GM19397 (cell line): ENCODE measurements around the gene GLTP.

Experiments used
- ATAC-seq: cut with Tn5 transposase; IDR thresholded peaks from one replicate; pipeline ENCODE4 v1.9.1; 2021; ENCODE audit warnings: mild to moderate bottlenecking, moderate library complexity; ENCODE audit not compliant: unreplicated experiment

Gene GLTP

DNA sequence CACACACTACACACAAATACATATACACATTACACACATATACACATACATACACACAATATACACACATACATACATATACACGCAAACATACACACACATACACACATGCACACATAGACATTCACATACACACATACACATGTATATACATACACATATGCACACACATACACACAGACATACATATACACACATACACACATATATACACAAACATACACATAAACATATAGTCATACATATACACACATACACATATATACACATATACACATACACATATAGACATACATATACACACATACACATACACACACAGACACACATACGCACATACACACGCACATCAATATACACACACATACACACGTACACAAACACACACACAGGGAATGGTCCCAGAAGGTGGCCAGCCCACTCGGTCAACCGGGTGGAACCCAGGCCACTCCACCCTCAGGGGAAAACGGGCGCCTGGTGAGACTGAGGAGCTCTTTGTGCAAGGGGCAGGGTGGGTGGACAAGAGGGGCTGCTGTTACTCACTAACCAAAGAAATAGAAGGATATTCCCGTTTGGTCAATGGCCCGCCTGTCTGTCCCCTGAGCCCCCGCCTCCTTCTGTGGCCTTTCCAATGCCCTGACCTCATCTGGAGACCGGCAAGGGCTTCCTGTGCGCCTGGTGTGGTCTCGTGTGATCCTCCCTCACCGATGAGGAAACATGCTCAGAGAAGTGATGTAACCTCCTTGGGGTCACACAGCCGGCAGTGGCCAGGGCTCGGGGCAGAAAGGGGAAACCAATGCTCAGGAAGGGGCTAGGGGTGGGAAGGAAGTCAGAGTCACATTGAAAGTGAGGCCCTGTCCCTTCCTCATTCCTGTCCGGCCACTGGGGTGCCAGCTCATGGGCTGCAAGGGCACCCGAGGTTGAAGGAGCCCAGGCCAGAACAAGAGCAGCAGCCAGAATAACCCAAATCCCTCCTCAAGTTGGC is 52.5 kb downstream of the GLTP start:
- no peak for ATAC-seq

DNA sequence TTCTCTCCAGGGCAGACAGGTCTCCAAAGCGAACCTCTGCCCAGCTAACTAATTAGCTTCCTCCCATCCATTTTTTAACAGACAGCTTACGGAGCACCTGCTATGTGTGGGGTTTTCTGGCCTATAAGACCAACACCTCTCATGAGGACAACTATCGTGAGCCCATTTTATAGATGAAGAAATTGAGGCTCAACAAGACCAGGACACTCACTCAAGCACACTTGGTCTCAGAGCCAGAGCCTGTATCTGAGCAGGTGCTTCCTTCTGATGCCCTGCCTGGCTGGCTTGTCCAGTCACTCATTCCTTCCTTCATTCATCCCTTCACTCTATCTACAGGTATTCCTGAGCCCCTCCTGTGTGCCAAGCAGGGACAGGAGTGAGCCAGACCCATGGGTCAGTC is 53.3 kb downstream of the GLTP start:
- no peak for ATAC-seq

DNA sequence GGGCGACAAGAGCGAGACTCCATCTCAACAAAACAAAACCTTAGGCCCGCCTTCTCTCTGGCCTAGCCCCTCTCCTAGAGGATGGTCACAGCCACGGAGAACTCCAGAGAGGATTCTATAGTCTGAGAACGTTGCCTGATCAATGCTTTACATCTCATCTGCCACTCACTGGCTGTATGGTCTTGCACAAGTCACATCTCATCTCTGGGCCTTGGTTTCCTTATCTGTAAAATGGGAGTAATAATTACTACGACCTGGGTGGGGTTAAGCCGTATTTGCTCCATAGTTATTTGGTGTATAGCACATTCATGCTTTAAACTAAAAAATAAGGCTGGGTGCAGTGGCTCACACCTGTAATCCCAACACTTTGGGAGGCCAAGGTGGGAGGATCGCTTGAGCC is 55.6 kb downstream of the GLTP start:
- ATAC-seq: no peak

DNA sequence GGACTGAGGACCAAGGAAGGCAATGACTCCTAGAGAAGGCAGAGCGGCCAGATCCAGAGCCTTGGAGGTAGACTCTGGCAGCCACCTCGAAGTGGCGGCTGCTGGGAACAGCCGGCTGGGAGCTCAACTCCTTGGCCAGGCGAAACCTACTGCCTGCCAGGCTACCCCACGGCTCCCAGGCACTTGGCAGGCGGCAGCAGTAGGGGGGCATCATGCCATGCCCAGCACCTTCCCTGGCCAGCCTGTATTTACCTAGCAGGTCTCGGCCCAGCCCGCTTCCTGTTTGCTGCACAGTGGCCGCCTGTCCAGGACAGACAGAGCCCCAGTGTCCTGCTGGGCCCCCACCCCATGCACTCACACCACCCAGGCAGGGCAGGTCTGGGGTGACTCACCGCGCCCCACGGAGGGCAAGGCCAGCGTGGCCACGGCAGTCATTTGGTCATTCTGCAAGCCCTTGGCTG is 57.4 kb downstream of the GLTP start:
- no peak for ATAC-seq

DNA sequence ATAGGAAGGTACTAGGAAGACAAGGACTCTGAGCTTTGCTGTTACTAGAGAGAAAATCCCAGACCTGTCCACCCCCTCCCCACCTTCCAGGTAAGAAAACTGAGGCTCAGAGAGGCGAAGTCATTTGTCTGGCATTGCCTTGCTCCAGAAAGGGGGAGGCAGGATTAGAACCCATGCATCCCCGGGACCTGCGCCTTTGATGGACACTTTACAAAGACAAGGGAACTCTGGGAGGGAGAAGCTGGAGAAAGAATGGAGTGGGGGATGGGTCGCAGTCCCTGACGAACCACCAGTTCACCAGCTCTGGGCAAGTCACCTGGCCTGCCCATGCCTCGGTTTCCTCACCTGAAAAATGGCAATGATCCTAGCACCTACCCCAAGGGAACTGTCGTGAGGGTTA is 57.9 kb downstream of the GLTP start:
- ATAC-seq: no peak

DNA sequence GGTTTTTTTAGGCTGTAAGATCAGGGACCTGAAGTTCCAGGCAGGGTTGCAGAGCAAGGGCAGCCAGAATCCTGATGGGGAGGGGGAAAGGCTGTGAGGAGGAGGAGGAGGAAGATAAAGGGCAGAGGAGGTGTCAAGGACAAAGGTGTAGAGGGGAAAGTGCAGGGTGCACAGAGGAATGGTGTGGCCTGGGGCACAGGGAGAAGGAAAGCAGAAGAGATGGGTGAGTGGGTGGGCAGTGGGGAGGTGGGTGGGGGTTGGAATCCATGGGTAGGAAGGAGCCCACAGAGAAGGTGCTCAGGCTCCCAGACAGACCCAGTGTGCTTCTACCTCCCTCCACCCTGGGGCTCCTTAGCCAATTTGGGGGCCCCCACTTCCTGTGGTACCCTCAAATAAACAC is 58.4 kb downstream of the GLTP start:
- no peak for ATAC-seq

DNA sequence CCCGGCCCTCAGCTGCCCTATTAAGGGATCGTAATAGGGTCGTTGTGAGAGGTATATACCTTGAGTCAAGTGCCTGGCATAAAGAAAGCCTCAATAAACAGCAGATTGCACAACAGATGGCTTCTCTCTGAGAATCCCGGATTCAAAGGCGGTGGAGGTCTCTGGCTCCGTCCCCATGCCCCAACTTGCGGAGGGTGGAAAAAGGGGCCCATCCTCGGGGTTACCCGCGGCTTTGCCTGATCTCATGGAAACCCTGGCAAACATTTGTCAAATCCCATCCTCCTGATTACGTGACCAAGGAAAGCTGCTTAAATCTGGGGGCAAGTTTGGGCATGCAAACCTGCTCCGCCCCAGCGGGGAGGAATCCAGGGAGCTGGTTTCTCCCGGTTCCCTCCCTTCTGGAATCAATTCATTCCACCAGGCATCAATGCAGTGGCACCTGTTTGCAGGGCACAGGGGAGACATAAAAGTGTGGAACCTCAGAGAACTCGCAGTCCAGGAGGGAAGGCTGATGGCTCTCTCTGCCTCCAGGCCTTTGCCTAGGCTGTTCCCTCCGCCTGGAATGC is 59.4 kb downstream of the GLTP start:
- no peak for ATAC-seq

DNA sequence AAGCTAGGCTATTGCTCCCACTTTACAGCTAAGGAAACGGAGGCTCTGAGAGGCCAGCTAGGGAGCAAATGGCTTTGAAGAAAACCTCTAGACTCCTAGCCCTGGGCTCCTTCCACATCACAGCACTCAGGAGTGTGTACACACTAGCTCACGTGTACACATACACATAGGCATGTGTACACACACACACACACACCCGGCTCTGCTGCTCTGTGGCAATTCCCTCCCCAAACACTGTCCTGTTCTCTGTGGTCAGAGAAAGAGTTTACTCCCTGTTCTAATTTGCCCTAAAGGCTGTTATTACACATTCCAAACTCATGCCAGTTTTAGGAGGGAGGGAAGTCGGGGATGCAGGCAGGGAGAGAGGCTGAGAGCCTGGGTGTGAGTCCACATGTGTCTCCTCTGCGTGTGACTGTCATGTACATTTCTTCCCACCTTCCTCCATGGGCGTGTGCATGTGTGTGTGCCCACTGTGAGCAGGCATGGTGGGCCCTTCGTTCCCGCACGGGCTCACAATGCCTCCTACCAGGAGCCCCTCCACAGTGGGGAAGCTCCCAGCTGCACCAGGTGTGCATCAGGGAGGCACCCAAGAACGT is 61.3 kb downstream of the GLTP start:
- ATAC-seq: no peak

DNA sequence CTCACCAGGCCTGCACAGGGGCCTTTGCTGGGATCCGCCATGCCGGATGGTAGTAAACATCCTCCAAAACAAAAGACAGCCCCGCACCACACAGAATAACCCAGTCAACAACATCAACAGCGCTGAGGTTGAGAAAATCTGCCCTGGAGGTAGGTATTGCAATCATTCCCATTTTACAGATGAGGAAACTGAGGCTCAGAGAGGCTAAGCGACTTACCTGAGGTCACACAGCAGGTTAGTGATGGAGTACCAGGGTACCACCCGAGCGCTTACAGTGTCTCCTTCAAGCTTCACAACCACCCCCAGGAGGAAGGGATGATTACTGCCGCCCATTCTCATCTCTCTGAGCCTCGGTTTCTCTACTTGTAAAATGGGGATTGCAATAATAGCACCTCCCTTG is 62.1 kb downstream of the GLTP start:
- no peak for ATAC-seq

DNA sequence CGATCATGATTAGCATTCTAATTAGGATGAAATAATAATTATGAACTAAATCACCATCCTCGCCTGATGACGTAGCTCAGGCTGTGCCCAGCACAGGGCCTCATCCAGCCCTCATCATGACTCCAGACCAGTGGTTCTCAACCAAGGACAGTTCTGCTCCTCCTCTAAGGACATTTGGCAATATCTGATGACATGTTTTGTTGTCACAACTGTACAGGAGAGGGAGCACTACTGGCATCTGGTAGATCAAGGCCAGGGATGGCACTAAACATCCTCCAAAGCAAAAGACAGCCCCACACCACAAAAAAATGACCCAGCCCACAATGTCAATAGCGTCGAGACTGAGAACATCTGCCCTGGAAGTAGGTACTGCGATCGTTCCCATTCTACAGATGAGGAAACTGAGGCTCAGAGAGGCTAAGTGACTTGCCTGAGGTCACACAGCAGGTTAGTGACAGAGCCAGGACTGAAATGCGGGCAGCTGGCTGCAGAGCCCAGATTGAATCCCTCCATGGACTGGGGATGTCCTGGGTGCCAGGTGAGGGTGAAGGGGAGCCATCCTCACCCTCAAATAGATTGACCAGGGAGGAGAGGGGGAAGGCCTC is 62.6 kb downstream of the GLTP start:
- ATAC-seq: no peak

DNA sequence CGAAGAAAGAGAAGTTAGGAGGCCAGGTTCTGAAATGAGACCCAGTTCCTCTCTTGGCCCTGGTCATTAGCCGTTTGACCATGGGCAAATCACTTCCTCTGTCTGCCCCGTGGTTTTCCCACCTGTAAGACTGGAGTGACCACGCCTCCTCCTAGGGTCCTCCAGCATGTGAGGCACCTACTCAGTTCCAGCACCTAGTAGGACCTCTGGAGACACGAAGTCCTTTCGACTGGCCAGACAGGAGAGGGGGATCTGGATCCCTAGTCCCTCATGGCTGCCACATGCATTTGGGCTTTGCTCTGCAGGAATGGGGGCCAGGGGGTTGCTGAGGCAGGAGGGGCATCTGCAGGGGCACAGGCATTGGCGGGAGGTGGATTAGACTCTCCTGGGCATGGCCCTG is 63.5 kb downstream of the GLTP start:
- no peak for ATAC-seq

DNA sequence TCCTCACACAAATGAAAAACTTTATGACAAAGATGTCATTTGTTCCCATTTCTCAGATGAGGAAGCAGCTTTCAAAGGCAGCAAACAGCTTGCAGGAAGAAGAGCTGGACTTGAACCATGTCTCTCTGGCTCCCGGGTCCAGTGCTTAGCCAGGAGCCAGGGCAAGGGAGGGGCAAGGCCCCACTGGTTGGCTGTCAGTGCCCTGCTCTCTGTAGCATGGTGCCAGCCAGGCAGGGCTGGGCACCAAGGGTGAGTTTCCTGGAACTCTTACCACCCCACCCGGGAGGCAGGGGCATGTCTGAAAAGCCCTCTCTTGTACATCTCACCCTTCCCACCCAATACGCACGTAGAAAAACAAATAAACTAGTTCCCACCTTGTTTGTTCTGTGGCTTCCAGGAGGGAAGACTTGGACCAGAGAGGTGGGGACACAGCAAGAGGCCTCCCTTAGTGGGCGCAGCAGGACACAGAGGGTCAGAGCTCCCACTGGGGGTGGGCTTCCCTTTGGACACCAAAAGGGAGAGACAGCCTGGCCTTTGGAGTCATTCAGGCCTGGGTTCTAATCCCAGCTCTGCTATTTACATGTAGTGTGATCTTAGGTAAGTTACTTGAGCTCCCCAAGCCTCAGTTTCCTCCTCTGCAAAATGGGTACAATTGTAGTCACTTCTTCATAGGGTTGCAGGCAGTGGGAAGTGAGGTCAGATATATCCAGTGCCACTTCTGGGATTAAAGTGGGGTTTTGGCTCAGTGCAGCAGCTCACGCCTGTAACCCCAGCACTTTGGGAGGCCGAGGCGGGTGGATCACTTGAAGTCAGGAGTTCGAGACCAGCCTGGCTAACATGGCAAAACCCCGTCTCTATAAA is 64.4 kb downstream of the GLTP start:
- ATAC-seq: no peak

DNA sequence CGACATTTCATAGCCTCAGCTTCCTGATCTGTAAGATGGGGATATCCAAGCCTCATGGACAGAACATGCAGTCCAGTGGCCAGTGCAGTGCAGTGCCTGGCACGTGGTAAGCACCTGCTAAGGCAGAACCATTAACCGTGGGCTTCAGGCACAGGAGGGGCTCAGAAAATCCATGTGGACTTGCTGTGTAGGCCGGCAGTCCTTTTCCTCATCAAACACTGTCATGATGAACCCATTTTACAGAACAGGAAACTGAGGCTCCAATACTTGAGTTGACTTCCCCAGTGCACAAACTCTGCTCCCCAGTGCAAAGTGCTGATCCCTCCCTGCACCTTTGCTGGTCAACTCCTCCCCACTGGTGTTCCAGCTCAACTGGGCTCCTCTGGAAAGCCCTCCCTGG is 65.1 kb downstream of the GLTP start:
- ATAC-seq: no peak

DNA sequence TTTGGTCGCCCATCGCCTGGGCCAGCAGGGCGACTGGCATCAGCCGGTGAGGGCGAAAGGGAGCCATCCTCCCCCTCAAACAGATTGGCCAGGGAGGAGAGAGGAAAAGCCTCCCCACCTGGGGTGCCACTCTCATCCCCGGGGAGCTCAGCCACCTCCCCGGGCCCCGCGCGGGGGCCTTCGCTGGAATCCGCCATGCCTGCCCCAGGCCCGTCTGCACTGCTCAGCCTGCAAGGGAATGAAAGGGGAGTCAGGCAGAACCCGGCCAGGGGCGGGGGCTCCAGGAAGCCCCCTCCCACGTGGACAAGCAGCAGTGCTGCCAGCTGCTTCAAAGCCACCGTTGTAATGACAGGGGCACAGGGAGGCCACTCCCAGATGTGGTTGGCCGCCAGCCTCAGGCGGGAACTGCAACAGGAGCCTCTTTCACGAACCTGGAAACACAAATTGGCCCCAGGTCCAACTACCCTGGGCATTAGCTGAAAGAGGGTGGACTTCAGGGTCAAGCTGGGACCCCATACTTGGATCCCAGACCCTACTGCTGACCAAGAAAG is 65.7 kb downstream of the GLTP start:
- no peak for ATAC-seq

DNA sequence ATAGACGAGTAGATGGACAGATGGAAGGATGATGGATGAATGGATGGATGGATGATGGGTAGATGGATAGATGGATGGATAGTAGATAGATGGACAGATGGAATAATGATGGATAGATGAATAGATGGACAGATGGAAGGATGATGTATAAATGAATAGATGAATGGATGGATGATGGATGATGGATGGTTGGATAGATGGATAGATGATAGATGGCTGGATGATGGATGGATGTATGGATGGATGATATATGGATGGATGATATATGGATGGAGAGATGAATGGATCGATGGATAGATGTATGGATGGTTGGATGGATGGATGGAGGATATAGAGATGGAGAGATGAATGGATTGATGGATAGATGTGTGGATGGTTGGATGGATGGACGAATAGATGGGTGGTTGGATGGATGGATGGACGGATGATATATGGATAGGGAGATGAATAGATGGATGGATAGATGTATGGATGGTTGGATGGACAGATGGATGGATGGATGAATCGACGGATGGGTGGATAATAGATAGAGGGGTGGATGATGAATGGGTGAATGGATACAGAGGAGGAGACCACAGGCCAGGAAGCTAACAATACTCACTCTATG is 66.4 kb downstream of the GLTP start:
- ATAC-seq: no peak

DNA sequence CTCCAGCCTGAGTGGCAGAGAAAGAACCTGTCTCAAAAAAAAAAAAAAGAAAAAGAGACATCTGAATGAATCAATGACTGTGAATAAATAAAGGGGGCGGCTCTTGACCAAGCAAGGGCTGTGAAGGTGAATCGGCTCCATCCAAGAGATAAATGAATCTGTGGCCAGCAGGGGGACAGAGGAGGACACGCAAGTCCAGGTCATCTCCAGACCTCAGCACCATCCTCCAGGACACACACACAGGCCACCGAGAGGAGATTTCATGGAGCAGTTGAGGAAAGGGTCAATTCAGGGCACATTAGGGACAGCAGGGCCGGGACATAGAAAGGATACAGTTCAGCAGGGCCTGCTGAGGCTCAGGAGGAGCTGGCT is 68.7 kb downstream of the GLTP start:
- ATAC-seq: no peak

DNA sequence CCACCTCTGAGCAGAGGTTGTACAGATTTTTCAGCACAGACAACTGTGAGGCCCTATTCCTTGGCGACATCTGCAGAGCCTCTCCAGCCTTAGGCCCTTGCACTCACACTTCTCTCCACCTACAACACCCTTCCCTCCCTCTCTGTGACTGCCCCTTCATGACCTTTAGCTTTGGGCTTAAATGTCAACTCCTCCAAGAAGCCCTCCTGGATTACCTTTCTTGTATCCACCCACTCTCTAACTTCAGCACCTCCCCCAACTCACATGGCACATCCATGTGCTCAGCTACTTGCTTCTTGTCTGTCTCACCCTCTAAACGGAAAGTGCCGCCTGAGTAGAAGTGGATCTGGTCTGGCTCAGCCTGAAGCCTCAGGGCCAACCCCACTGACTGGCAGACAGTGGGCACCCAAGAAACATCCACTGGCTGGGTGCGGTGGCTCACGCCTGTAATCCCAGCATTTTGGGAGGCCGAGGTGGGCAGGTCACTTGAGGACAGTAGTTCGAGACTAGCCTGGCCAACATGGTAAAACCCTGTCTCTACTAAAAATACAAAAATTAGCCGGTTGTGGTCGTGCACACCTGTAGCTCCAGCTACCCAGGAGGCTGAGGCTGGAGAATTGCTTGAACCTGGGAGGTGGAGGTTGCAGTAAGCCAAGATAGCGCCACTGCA is 69.3 kb downstream of the GLTP start:
- ATAC-seq: no peak

DNA sequence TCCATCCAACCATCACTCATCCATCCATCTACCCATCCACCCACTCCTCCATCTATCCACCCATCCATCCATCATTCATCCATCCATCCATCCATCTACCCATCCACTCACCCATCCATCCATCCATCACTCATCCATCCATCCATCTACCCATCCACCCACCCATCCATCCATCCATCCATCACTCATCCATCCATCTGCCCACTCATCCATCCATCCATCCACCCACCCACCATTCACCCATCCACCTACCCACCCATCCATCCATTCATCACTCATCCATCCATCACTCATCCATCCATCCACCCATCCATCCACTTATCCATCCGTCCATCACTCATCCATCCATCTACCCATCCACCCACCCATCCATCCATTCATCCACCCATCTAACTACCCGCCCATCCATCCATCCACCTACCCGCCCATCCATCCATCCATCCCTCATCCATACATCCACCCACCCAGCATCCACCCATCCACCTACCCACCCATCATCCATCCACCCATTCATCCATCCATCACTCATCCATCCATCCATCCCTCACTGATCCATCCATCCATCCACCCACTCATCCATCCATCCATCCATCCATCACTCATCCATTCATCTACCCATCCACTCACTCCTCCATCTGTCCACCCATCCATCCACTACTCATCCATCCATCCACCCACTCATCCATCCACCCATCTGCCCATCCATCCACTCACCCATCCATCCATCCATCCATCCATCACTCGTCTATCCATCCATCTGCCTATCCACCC is 71.3 kb downstream of the GLTP start:
- ATAC-seq: no peak
